ENCODE results near the gene UTP25.
A peak's percentile ranks its signal among the peaks of the same experiment; 100 is the strongest.

The UTP25 gene

DNA sequence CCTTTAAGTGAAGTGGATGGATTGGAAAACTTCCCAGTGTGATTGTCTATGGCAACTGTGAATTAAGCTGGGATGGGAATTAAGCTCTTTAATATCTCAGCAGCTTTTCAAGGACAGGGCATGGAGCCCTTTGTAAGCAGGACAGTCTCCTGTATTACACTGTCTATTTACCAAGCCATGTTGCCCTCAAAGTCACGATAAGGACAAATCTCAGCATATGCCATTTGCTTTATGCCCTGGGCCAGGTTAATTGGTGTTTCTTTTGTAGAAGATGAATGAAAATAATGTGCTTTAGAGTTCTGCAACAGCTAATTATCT, 17.6 kb downstream of the UTP25 start:
- no peak for DNase-seq

DNA sequence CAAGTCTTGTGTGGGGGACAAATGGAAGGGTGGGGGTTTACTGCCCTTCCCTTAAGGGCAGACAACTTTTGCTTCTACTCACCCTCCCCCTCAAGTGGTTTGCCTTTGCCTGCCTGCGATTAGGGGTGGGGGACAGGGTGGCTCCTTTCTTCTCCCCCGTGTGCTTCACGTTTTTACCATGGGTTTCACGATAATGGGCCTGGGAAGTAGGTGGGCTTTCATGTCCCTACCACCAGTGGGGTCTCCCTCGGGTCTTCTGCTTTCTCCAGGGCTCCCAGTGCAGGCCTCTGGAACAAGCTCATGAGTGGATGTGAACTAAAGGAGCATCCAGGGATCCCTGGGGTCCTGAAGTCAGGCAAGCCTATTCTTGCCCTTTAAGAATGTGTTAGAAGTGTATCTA, 21.6 kb downstream of the UTP25 start:
- no peak for DNase-seq

DNA sequence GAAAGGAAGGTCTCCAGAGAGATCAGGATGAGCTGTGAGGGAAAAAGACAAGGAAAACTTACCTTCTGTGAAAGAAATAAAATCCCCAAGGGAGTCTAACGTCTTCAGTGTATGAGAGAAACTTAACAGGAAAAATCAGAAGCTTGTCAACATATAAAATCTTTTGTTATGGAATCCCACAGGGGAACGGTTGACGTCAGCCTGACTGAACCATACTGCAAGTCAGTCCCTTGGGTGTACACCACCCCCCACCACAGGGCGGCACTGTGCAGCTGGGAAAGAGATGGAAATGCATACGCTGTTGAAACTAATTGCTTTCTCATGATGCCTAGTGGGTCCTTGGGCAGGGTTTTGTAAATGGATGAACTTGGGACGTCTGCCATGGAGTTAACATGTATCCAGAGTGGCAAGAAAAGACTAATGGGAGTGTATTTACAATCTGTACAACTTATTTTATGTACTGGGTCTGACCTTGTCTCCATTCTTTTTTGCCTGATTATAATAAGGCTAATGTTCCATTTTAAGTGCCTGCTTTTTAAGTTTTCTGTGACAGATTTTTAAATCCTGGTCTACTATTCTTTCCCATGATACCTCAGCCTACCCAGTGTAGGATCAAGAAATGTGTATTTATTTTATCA, 22.7 kb downstream of the UTP25 start:
- no peak for DNase-seq

DNA sequence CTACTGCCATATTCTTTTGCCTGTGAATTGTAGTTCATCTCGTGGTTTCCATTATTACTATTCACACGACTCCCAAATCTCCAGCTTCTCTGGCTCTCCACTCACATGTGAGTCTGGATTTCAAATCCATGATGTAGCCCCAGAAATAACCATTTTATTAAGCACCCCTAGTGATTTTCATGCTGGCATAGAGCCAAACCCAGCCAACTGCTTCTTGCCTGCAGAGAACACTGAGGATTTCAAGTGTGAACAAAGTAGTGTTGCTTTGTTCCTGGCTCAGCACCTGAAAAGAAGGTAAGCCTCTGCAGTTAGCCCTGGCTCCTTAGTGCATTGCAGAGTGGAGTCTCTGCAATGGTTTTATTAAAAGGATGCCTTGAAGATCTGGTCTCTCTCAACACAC, 25.9 kb downstream of the UTP25 start:
- DNase-seq: no peak

DNA sequence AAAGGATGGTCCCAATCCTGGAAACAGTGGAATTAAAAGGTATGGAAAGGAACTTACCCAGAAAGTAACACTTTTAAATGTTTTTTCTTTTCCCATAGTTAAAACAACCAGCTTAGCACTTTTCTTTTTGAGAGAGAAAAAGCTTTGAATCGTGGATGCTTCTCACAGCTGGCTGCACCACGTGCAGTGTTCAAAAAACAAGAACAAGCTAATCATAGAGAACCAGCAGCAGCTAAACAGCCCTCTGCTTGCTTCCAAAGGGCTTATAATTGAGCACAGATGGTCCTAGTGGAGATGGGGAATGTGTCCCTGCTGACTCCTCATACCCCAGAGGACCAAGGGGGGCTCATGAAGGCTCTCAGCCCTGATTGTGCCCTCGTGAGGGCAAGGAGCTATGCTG, 26.4 kb downstream of the UTP25 start:
- no peak for DNase-seq

DNA sequence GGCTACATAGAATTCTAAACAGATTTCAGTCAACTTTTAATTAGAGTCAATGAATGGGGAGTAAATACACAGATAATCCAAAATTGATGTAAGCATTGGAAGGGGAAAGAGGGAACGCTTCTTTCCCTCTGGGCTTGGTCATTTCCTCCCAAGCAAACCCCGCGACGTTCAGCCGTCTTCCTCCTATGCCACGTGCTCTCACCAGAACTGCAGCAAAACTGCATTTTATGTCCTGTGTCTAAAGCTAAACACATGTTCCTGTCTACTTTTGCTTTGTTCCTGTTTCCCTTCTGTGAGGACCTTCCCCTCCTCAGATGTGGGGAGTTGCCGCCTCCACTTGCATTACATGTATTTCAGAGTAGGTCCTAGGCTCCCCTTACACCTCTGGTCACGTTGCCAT, 27.2 kb downstream of the UTP25 start:
- no peak for DNase-seq

DNA sequence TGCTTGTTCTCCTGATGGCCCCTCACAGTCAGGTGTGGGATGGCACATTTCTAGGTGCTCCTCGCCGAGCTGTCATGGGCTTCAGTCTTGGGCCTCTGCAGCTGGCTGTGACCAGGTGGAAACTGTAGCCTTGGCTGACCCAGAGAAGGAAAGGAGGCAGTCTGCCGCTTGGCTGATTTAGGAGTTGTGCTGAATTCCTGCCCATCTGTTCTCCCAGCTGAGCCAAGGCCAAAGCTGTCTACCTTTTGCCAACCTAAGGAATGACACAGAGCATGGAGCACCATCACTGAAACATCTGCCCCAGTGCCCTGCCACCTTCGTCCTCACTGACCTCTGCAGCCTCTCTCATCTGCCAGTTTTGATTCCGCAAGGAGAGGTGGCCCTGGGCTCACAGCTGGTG, 27.9 kb downstream of the UTP25 start:
- no peak for DNase-seq

DNA sequence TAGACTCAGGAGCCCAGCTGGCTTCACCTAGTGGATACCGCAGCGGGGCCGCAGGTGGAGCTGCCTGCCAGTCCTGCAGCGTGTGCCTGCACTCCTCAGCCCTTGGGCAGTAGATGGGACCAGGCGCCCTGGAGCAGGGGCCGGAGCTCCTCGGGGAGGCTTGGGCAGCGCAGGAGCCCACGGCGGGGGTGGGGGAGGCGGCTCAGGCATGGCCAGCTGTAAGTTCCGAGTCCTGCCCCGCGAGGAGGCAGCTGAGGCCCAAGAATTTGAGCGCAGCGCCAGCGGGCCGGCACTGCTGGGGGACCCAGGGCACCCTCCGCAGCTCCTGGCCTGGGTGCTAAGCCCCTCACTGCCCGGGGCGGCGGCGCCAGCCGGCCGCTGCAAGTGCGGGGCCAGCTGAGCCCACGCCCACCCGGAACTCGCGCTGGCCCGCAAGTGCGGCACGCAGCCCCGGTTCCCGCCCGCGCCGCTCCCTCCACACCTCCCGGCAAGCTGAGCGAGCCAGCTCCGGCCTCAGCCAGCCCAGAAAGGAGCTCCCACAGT, 30.9 kb downstream of the UTP25 start:
- no peak for DNase-seq

DNA sequence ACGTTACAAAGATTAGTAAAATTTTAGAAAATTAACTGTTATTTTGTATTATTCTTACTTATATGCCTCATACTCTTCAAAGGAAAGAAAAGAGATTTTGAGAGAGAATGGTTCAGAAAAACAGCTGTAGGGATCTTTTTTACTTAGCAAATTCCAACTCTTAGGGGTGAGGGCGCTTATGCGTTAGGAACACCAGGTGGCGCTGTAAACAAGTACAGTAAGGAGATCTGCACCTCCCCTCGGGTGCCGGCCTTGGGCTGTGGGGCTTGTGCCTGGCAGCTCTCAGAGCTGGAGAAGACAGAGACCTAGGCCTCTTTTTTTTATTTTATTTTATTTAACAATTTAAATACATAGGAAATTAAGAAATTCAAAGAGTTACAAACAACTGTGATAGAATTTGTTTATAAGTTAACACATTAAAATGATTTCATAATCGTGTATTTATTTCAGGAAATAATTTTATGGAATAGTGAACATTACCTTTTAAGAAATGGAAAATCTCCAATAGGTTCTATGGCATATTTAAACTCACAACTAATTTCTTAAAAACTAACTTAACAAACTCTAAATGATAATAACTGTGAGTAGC, 32.6 kb downstream of the UTP25 start:
- DNase-seq: peak; percentile 85

DNA sequence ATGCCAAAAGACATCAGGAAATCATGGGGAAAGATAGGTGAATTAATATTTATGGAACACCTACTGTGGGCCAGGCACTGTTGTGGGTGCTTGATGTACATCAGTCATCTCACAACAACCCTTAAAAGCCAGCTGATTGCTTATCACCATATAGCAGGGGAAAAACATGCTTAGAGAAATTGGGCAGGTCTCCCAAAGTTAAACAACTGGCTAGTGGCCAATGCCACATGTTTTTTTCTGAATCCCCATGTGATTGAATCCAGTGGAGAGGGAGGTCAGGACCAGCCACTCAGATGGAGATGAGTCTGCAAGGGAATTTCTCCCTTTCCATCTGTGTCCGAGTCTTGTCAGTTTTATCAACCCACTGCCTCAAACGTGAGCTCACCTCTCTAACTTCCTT, 33.5 kb downstream of the UTP25 start:
- no peak for DNase-seq

DNA sequence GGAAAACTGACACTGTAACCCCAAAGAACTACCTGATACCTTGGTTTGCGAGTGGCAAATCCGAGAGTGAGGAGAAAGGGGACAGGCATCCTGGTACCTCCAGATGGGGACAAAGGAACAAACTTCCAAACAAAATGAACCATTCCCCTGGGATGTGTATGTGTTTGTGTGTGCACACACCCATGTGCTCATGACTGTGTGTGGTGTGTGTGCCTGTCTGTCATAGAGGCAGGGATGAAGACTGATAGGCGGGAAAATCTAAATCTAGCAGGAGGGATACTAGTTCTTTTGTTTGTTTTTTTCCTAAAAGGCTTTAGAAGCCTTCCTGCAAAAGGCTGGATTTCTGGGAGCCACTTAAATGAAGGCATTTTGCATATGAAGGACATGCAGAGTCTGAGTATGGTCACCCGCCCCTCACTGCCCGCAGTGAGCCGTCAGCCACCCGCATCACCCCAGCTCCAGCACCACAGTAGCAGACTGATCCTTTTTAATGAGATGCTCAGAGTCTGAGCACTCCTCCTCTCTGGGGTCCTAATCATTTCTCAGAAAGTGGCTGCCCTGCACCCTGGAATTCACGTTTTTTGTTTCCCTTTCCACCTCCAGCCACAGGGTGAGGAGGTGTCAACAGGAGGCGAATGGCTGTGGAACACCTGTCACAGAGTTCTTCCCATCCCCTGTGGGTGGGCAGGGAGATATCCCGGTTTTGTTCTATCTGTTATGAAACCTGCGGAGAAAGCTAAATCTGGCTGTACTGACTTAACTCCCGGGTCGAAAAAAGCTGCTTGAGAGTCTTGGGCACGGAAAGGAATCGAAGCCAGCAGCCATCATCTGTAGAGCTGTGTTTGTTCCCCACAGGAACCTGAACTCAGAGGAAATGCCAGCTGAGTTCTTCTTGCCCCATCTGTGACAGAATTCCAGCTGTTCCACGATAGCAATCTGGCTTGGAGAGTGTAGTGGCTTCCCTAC, 34.9 kb downstream of the UTP25 start:
- DNase-seq: no peak

DNA sequence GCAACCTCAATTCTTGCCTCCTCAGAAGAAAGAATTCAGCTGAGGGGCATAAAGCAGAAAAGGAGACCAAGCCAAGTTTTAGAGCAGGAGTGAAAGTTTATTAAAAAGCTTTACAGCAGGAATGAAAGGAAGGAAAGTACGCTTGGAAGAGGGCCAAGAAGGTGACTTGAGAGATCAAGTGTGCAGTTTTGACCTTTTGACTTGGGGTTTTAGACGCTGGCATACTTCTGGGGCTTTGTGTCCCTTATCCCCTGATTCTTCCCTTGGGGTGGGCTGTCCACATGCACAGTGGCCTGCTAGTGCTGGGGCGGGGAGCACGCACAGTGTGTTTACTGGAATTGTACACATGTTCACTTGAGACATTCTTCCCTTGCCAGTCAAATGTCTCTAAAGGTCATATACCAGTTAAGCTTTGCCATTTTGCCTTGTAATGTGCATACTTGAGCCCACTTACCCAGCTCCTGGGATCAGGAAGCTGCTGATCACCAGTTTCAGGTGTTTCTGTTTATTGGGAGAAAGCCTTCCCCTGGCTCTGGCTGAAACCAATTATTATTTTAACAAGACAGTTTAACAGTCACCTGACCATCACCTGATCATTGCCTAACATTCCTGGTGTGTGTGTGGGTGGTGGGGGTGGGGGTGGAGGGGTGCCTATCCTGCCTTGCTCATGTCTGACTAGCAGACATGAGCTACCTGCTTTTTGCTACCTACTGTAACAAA, 36.2 kb downstream of the UTP25 start:
- no peak for DNase-seq

DNA sequence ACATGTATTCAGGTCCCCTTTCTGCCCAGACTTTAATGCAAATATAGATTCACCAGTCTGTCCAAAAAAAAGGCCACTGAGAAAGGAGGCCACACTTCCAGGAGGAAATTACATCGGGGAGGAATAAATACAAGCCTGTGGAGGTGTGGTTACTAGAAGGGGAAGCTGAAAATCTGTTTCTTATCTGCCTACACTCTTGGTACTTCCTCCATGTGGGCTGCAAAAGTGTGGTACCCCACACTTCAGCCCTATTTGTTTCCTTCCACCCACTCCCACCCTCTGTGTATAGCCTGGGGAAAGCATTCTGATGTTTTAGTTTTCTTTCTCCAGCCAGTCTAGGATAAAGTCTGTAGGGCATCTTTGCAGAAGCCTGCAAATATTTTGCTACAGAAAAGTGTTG, 38.4 kb downstream of the UTP25 start:
- DNase-seq: no peak

DNA sequence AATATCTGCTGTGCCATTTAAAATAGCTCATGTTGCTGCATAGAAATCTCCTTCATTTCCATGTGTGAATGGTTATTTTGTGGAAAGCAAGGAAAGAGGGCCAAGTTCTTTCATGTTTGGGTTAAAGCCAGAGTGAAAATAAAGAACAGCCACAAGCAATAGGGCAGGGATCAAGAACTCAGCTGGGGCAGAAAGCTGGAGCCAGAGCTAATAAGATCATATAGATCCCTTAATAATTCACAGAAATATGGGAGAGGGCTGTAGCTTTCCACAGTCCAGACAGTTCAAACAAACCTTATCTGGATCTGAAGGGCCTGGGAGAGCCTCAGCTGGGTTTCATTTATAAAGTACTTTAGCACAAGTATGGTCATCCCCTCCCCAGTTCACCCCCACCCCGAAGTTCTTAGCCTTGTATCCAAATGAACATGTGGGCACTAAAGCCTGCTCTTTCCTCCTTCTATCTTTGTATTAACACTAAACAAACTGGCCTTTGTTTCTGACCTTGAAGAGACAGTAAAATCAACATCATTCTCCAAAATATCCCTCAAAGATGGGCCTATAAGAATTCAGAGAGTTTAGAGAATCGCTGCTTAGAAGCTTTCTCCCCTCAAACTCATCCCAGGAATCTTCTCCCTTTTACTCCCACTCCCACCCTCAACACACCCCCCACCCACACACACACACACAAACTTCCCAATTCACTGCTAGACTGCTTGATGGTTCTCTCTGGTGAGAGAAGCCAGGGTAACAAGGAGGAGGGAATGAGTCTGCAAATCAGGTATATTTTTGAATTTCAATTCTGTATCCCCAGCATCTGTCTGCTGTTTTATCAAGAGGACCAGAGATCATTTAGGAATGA, 41.7 kb downstream of the UTP25 start:
- no peak for DNase-seq

DNA sequence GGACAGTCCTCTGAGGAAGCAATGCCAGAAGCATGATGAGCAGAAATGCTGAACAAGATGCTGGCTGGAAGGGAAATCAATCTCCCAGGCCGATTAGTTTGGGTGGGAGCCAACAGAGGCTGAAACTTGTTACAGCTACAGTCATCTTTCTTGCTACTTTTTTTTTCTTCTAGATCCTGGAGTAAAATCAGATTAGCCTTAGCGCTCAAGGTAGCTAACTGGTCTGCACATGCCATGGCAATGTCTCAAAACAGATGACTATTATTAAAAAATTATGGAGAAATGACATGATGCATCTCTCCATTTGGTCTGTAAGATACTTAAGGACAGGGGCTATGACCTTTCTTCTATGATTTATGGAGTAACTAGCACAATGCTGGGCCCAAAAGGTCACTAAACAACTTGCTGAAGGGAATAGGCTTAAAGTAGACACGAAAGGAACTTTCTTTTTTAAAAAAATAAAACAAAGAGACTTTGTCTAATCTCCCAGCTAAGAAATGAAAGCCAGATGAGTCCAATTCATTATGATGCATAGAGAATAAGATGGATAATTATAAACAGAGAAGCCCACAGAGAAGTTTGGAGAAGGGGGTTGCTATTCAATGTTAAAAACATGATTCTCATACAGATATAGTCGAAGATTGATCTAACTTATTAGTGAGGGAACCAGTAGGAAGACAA, 42.5 kb downstream of the UTP25 start:
- DNase-seq: no peak

DNA sequence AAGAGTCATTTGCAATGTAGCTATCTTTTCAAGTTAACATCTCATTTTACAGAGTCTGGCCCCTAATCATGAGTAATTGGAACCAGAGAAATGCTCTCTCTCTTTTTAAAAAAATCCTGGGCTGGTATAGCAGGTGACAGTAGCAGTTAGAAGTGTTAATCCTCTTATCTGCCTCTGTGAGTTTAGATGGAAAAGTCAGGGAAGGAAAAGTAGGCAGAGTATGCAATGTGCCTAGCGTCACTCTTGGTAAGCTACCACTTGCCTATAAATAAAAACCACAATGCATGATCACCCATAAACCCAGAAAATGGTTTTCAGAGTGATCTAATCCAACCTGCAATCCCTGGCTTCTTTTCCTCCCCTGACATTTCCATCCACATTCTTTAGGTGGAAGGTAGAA, 43.2 kb downstream of the UTP25 start:
- no peak for DNase-seq

DNA sequence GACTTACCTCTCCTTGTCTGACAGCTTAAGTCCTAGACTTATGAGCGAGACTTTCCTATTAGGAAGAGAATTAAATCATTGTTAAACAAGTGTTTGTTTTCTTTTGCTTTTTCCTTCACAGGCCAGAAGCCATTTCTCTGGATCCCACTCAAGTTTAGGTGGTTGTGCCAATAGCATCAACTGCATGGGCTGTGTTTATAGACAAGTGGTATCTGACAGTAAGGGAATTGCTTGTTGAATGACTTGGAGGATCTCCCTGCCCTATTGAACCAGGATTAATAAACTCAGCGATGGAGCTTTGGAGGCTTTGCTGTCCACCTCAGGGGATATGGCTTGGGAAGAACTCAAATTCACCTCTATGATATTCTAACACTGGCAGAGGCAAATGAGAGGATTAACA, 43.7 kb downstream of the UTP25 start:
- DNase-seq: no peak

DNA sequence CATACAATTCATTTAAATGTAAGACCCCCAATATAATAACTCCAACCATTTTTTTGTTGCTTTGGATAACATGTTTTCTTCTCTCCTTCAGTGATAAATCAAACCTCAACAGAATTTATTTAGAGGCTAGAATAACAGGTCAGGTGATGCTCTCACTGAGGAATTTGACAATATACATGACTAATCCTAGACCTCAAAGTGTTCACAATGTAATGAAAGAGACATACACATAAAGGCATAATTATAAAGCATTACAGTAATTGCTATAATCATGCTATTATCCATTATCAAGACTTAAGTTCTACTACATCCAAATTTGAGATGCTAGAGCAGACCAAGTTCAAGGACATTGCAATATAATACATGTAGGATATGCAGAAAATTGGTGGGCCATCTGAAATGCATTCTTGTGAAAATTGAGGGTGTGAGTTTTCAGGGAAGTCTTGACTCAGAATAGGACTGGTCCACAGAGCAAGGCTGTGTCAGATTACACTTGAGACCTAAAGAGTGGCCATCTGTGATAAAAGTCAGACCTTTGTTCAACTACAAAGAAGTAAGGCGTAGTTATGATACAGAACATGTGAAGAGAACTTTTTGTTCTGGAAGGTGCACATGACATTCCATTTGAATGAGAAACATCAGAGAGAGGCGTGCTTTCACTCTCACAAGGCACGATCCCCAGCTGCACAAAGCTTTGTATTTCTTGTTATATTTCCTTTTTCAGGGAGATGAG, 45.5 kb downstream of the UTP25 start:
- no peak for DNase-seq

DNA sequence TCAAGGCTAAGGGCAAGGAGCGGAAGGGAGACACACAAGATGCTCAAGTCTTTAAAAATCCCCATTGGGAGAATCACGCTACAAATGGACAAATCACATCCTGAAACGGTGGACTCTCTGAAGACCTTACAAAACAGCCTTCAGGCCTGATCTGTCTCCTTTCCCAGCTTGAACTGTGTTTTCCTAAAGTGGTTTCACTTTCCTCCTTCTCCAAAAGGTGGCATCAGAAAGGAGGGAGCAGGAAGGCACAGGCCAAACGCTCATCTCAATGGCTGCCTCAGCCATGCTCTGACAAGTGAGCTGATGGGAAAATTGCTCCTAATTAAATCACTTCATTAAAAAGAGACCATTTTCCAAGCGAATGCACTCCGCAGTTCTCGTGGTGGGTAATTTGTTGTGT, 47.7 kb downstream of the UTP25 start:
- no peak for DNase-seq

DNA sequence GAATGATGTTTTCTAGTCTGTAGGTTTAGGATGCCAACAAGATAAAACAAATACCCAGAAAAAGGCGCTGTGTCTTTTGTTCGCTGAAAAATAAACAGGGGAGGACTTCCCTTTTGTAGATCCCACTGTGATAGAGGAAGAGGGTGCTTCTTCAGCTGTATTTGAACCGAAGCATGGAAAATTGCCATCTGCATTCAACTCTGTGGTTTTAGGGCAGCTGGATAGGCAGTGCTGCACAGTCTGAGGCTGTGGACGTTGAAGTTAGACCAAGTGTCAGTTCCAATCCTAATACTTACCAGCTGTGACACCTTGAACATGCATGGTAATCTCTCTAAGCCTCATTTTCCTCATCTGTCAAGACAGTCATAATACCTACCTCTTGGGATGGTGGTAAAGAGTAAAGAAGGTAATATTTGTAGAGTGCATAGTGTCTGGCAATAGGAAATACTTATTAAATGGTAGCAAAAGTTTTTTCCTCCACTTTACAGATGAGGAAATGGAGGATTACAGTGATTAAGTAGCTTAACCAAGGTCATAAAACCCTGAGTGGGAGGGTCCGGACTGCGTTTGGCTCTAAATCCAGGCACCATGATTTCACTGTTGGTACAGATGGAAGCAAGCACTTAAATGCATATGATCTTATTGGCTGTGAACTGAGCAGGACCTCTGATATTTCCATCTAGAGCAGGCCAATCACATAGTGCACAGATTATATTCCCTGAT, 48.5 kb downstream of the UTP25 start:
- no peak for DNase-seq

All from activated CD8-positive, alpha-beta memory T cell treated with anti-CD3 and anti-CD28 coated beads, Interleukin-2, amount 50 U/mL, for 48 hours (primary cell).